Stimulated activated CD4-positive, alpha-beta T cell treated with anti-CD3 and anti-CD28 coated beads, Interleukin-4, amount 100 ng/mL, for 4 hours (primary cell): ENCODE results near the gene CATSPERZ.

Experiments
- DNase-seq, 2 experiments: peaks; one replicate each; pipeline ENCODE4 v3.0.0-alpha.2; 2020

The CATSPERZ gene

DNA sequence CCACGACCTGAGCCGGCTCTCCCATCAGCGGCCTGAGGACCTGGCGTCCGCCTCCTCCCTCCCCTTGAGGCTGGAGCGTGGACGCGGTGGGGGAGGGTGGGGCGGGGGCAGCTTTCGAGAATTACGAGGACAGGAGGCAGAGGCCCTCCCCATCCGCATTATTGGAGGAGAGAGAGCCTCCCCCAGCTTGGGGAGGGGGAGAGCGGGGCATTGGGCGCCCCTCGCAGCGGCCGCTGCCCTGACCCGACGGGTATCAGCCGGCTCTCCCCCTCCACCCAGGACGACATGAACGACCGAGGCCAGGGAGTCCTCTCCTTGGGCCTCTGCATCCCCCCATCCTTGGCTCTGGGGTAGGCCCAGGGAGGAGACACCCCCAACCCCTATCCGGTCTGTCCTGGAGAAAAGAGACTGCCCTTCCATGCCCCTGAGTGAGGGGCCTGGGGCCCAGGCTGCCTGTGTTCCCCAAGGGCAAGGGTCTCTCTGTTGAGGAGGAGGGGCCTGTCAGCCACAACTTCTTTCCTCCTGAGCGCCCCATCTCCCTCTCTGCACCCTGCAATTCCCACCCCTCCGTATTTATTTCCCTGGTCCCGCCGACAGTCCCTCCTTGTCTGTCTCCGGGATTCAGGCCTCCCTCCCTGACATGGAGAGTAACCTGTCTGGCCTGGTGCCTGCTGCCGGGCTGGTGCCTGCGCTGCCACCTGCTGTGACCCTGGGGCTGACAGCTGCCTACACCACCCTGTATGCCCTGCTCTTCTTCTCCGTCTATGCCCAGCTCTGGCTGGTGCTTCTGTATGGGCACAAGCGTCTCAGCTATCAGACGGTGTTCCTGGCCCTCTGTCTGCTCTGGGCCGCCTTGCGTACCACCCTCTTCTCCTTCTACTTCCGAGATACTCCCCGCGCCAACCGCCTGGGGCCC lies 14.0 kb upstream of the CATSPERZ start:
- DNase-seq, result no peak

DNA sequence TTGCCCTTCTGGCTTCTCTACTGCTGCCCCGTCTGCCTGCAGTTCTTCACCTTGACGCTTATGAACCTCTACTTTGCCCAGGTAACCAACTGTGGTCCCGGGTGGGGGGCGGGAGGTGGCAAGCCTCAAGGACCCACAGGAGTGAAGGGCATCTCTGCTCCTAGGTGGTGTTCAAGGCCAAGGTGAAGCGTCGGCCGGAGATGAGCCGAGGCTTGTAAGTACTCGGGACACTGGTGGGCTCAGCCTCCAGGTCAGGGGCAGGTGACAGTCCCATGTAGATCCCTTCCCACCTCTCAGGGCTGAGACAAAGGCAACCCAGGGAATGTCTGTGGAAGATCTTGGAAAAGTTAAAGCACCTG lies 13.4 kb upstream of the CATSPERZ start:
- no peak for DNase-seq

DNA sequence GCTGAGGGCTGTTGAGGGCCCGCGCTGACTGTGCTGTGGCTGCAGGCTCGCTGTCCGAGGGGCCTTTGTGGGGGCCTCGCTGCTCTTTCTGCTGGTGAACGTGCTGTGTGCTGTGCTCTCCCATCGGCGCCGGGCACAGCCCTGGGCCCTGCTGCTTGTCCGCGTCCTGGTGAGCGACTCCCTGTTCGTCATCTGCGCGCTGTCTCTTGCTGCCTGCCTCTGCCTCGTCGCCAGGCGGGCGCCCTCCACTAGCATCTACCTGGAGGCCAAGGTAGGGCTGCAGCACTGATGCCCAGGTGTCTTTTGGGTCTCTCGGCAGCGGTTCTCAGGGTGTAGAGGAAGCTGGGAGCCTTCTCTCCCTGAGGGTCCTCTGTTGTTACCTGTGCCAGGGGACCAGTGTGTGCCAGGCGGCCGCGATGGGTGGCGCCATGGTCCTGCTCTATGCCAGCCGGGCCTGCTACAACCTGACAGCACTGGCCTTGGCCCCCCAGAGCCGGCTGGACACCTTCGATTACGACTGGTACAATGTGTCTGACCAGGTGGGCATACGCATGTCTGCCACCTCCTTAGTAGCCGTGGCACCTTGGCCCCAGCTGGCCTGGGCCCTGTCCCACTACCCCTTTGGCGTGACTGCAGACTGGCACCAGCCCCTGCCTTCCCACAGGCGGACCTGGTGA lies 12.3 kb upstream of the CATSPERZ start:
- DNase-seq, result no peak

DNA sequence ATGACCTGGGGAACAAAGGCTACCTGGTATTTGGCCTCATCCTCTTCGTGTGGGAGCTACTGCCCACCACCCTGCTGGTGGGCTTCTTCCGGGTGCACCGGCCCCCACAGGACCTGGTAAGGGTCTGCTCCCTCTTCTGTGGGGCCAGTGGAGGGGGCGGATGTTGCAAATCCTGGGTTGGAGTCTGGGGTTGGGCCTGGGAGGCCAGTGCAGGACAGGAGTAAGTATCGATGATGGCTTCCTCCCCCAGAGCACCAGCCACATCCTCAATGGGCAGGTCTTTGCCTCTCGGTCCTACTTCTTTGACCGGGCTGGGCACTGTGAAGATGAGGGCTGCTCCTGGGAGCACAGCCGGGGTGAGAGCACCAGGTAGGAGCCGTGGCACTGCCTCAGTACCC lies 11.8 kb upstream of the CATSPERZ start:
- DNase-seq, result no peak

DNA sequence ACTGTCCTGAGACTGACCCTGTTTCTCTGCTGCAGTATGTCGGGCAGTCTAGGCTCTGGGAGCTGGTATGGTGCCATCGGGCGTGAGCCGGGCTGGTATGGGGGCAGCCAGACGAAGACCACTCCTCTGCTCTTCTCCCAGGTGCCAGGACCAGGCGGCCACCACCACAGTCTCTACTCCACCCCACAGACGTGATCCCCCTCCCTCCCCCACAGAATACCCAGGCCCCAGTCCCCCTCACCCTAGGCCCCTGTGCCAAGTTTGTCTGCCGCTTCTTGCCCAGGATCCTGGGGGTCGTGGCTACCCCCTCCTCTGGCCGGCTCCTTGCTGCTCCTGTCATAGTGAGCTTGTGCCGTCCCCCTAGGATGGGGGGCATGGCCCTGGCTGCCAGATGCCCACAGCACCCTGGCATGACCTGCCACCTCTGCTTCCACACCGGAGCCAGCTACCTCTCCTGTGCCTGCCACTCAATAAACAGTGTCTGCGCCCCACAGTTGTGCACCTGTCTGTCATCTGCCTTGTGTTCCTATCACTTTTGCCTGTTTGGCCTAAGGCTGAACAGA lies 11.1 kb upstream of the CATSPERZ start:
- no peak for DNase-seq

DNA sequence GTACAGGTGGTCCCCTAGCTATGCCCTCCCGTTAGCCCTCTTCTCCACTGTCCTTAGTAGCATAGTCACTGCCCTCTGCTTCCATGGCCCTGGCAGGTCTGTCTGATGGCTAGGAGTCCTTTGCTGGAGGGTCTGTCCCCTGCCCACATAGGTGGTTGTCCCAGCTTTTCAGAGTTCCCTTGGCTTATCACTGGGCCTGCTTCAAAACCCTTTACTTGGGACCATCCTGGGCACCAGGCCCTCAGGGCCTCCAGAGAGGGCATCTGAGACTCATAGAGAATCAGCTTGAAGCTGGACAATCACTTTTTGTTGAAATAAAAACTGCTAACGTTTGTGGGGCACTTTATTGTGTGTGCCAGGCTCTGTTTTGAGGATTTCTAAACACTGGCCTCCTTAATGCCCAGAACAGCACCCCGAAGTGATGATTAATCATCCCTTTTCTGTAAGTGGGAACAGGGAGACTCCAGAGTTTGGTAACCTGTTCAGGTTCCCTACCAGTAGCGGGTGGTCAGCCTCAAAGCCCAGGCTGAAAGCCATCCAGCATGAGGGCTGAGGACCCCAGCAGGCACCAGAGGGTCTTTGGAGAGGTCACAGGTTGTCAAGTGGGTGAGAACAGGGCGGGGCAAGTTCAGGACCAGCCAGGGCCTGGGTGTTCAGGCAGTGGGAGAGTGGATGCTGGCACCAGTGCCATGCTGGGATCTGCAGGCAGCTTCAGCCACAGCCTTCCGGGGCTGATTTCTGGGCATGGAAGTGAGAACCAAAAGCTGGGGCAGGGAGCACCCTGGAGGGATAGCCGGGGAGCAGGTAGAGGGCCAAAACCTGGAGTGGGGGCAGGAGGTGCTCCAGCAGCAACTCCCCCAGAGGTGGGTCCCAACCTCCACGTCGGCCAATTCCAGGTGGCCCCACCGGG lies 9.6 kb upstream of the CATSPERZ start:
- DNase-seq, result no peak

DNA sequence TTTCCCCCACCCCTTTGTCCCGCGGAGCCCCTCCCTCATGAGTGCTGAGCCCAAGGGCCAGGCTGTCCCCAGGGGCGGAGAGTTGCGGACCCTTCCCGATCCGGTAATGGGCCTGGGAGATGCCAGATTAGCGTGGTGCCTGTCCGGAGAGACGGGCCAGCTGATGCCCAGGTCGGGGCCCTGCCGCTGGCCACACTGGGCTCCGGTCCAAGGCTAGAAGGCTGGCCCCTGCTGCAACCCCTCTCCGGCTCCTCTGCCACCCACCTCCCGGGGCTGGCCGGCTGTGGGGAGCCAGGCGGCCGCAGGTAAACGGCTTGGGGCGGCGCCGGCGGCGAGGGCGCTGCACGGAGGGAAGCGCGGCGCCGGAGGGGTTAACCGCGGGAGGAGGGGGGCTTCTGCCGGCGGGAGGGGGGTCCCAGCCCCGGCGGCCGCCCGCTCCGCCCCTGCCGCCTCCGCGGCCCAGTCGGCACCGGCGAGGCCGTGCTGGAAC lies 8.9 kb upstream of the CATSPERZ start, which contains the start of gene KCNK4:
Gene KCNK4 (plus strand): TSS at position 41 of the 490 bp plus-strand sequence. CDS start 1,717 bp downstream, outside the sequence.
- no peak for DNase-seq

DNA sequence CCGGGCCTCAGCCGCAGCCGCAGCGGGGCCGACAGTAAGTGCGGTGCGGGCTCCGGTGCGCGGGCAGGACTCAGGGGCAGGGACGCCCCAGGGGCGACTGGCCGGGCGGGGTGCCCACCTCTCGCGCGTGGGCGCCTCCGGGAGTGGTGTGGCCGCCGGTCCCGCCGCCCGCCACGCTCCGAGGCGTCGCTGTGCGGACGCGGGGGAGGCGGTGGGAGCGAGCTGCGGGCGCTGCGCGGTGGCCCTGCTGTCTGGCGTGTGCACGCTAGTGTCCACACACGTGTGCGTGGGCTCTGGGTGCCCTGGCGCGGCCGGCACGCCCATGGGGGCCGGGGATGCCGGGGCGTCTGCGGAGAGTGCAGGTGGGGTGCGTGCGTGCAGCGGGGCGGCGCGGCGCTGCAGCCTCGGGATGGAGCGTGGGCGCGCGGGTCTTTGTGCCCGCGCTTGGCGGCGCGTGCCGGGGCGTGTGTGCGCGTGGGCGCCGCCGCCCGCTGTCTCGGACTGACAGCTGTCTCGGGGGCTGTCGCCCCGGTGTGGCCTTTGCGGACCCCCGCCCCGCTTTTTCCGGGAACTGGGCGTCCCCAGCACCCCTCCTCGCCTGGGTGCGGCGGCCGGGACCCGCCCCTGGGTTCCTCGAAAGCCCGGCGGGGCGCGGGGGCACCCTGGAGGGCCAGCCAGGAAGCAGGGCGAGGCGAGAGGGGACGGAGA lies 8.3 kb upstream of the CATSPERZ start:
- DNase-seq, result peak in 1 of 2 experiments; percentile 13

DNA sequence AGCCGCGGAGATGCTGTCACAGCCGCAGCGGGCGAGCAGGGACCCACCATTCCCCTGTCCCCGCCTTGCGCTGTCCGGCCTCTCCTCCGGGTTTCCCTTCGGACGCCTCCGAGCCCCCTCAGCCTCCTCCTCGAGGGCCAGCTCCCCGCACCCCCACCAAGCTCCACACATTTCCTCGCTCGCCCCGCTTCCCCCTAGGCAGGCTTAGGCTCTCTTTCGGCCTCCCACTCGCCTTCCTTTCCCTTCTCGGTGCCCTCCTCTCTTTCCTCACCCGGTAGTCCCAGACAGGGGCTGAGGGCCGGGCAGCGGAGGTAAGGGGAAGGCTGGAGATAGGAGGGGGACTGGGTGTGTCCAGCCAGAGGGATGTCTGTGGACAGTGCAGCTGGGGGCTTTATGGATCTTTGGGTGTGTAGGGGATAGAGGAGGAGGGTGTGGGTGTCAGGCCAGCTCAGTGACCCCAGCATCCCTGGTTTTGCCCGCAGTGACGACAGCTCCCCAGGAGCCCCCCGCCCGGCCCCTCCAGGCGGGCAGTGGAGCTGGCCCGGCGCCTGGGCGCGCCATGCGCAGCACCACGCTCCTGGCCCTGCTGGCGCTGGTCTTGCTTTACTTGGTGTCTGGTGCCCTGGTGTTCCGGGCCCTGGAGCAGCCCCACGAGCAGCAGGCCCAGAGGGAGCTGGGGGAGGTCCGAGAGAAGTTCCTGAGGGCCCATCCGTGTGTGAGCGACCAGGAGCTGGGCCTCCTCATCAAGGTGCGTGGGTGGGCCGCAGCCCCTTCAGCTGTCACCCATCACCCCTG lies 7.5 kb upstream of the CATSPERZ start:
- DNase-seq, result no peak

DNA sequence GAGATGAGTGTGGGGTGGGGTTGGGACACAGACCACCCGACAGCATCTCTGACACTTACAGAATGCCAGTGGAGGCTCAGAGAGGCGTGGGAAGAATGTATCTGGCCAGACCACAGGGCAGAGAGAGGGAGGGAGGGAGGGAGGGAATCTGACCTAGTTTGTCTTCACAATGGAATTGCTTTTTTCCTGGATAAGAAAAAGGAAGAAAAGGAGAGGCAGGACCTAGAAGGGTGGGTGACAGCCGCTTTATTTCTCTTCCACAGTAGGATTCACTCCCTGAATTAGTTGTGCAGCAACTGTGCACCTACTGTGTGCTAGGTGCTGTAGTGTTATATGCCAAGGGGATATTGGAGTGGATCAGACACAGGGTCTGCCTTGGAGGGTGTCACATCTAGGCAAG lies 5.4 kb upstream of the CATSPERZ start:
- DNase-seq, result no peak

DNA sequence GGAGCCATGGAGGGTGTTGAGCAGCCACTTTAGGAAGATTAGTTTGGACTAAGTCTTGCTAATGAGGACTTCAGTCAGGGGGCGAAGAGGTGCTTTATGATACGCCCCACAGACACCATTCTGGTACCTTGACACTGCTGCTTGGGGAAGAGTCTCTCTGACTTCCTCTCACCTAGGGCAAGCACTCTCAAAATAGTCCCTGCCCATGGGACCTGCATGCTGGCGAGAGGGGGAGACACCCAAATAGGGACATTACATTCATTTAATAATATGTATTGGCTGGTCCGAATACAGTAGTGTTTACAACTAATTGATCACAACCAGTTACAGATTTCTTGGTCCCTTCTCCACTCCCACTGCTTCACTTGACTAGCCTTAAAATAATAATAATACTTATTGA lies 4.4 kb upstream of the CATSPERZ start:
- no peak for DNase-seq

DNA sequence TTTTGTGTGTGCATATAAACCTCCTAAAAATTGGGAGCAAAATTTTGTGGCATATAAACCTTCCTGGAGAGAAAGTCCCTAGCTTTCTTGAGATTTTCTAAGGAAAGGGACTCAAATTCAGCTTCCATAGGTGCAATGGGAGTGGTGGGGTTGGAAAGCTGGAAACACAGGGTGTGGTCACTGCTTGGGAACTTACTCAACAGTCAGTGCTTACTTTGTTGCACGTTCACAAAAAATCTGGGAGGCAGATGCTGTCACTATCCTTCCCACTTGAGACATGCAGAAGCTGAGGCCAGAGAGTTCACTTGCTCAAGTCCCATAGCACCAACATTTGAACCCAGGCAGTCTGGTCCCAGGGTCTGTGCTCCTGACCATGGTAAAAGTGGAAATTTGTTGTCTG lies 3.9 kb upstream of the CATSPERZ start:
- no peak for DNase-seq

DNA sequence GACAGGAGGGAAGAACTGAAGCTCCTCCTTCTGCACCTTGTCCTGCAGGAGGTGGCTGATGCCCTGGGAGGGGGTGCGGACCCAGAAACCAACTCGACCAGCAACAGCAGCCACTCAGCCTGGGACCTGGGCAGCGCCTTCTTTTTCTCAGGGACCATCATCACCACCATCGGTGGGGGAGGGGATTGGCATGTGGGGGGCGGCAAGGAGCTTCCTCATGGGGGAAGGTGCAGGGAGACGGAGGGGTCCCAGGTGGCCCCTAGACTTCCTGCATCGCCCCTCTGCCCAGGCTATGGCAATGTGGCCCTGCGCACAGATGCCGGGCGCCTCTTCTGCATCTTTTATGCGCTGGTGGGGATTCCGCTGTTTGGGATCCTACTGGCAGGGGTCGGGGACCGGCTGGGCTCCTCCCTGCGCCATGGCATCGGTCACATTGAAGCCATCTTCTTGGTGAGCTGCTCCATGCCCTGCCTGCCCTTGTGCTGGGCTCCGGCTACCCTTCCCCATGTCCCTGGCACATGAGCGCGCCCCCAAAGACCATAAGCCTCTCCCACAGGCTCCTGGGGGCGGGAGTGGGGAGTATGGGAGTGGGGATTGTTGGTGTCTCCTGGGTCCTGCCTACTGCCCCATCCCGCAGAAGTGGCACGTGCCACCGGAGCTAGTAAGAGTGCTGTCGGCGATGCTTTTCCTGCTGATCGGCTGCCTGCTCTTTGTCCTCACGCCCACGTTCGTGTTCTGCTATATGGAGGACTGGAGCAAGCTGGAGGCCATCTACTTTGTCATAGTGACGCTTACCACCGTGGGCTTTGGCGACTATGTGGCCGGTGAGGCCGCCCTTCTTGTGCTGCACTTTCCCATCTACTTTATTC lies 3.1 kb upstream of the CATSPERZ start:
- no peak for DNase-seq

DNA sequence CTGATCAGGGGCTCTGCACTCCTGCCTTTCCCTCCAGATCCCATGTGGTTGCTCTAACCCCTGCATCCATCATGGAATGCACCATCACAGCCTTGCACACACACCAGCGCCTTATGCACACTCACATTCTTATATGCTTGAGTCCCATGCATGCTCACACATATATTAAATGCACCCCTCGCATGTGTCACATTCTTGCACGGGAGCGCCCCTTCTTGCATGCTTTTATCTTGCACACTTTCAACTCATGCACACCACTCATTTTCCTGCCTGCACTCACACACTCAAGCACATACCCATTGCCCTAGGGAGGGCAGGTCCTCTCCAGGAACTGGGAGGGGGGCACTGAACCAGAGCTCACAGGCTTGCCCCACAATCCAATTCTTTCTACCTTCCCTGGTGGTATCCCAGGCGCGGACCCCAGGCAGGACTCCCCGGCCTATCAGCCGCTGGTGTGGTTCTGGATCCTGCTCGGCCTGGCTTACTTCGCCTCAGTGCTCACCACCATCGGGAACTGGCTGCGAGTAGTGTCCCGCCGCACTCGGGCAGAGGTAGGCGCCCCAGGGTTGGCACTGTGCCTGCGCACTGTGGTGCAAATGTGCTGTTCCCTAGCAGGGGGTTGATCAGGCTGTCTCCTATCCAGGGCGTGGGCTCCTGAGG lies 2.3 kb upstream of the CATSPERZ start:
- no peak for DNase-seq

DNA sequence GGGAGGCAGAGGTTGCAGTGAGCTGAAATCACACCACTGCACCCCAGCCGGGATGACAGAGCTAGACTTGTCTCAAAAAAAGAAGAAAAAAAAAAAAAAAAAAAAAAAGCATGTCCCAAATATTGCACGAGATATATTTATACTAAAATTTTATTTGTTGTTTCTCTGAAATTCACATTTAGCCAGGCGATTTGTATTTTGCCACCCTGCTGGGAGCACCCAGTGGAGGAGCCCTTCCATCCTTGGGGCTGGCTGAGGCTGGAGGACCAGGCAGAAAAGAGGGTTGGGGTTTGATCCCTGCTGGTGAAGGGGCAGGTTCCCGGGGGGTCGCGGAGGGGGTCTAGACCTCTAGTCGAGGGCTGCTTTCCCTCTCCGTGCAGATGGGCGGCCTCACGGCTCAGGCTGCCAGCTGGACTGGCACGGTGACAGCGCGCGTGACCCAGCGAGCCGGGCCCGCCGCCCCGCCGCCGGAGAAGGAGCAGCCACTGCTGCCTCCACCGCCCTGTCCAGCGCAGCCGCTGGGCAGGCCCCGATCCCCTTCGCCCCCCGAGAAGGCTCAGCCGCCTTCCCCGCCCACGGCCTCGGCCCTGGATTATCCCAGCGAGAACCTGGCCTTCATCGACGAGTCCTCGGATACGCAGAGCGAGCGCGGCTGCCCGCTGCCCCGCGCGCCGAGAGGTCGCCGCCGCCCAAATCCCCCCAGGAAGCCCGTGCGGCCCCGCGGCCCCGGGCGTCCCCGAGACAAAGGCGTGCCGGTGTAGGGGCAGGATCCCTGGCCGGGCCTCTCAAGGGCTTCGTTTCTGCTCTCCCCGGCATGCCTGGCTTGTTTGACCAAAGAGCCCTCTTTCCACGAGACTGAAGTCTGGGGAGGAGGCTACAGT lies 952 bp upstream of the CATSPERZ start:
- no peak for DNase-seq

DNA sequence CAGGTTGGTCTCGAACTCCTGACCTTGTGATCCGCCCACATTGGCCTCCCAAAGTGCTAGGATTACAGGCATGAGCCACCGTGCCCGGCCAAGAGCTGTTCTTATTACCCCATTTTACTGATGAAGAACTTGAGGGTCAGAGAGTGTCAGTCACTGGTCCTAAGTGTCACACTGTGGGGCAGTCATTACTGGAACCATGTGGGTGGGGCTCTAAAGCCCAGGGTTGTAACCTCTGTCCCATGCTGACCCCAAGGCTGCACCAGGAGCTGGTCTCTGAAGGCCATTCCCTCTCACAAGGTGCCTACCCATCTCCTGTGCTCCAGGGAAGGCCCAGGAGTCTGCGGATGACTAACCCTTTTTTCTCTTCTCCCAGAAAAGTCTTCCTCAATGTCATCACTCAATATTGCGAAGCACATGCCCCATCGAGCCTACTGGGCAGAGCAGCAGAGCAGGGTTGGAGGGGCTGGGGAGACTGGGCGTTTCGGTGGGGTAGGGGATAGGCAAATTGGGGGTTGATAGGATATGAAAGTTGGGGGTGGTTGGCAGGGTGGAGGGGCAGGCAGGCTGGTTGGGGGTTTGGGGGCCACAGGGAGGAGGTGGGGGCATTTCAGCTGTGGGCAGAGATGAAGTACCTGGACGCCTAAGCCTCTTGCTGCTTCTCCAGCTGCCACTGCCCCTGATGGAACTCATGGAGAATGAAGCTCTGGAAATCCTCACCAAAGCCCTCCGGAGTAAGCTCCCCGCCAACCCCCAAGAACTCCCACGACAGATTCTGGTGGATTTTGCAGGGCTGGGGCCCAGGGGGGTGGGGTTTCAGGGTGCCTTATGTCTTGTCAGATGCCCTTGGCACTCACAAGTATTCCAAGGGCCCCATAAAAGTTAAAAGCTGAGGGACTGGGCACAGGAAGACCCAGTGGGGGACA lies 3.2 kb downstream of the CATSPERZ start:
- no peak for DNase-seq

DNA sequence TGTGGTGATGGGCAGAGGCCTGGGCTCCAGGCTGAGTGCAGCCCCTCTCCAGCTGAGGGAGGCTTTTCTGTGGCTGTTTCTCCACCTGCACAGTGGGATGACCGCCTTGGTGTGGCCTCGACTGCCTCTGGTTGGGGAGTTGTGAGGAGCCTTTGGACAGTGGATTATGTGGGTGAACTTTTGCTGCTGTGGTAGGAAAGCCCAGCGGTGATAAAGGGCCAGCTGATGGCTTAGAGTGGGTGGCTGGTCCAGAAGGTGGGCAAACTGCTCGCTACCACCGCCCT lies 3.8 kb downstream of the CATSPERZ start:
- no peak for DNase-seq
